Heart left ventricle (tissue), 16 donors: ENCODE data around the gene TMEM132A. TPM values are rescaled to one million over a fixed set of nuclear protein-coding genes. Genes with fewer than 3 reads are reported as not detected.

Experiments used
- ATAC-seq, 4 donors: fragments of 200-7000 bp; cut with Tn5 transposase; one replicate each; pipeline ENCODE4 v1.9.1; 2020 to 2022; ENCODE audit warnings: moderate library complexity in 4 of 4, mild to moderate bottlenecking in 3 of 4, moderate number of reproducible peaks in 1 of 4
- DNase-seq, 5 donors: peaks; one replicate each; pipeline ENCODE4 v3.0.0-alpha.2; 2020
- H3K27ac ChIP-seq, 12 donors: fragments of 200-600 bp; sonication (generic) in 4 of 12; one replicate each; pipeline versions ENCODE4 v1.5.0 to v1.8.0; 2016 to 2022; ENCODE audit warnings: mild to moderate bottlenecking in 2 of 12
- H3K27me3 ChIP-seq, 9 donors: fragments of 200-600 bp; sonication (generic) in 2 of 9; one replicate each; pipeline versions ENCODE4 v1.5.1 to v1.8.0; 2016 to 2022; ENCODE audit warnings: mild to moderate bottlenecking in 3 of 9
- H3K36me3 ChIP-seq, 9 donors: fragments of 200-600 bp; sonication (generic) in 2 of 9; one replicate each; pipeline versions ENCODE4 v1.5.0 to v1.8.0; 2018 to 2022; ENCODE audit warnings: mild to moderate bottlenecking in 2 of 9
- H3K4me1 ChIP-seq, 12 donors: fragments of 200-600 bp; sonication (generic) in 4 of 12; one replicate each; pipeline versions ENCODE4 v1.5.0 to v1.8.0; 2016 to 2022; ENCODE audit warnings: mild to moderate bottlenecking in 3 of 12
- H3K4me3 ChIP-seq, 12 donors: fragments of 200-600 bp; sonication (generic) in 4 of 12; one replicate each; pipeline versions ENCODE4 v1.5.0 to v1.8.0; 2017 to 2022; ENCODE audit warnings: mild to moderate bottlenecking in 9 of 12, moderate library complexity in 4 of 12
- H3K9me3 ChIP-seq, 12 donors: fragments of 200-600 bp; sonication (generic) in 4 of 12; one replicate each; pipeline versions ENCODE4 v1.5.0 to v1.8.0; 2016 to 2022; ENCODE audit warnings: mild to moderate bottlenecking in 1 of 12
- POLR2A ChIP-seq, 2 donors: fragments of 450-650 bp; IDR thresholded peaks; one replicate each; pipeline ENCODE4 v1.6.1; 2017; ENCODE audit warnings: antibody characterized with exemption in 2 of 2, mild to moderate bottlenecking in 2 of 2, moderate library complexity in 2 of 2
- WGBS, 4 donors: extraction: QIAGEN DNeasy Blood & Tissue Kit in 2 of 4; methylation state at CpG; one replicate each; pipeline versions ENCODE4 v1.1.5 to v1.1.7; 2013 to 2018; 5-methylcytosine and 5-hydroxymethylcytosine counted together
- intact Hi-C, 10 donors: fragments of 100-400 bp; cut with DNase I; formaldehyde crosslinking; loops; one replicate each; pipeline versions ENCODE4 v1.11.1 to v1.14.2; 2022
- polyA plus RNA-seq, 2 donors: library from polyadenylated mRNA; stranded (reverse); fragments of 200-250 nt; gene quantifications; one replicate each; pipeline ENCODE4 v1.2.3, GENCODE V29; 2013
- total RNA-seq, 9 donors: library from RNA; depleted of rRNA in 2 of 9; stranded (reverse); fragments of >200 nt in 2 of 9; fragmentation: NEBNext Ultra II Directional in 3 of 9; extraction: Animal tissue kit (Norgen Biotek cat#: 25700) in 3 of 9; gene quantifications; one replicate each; pipeline versions ENCODE4 v1.1.0 to v1.2.4, GENCODE V29; 2016 to 2023
- TF ChIP-seq, protein P1 (sequence below), 12 donors: fragments of 200-600 bp; sonication (generic) in 4 of 12; IDR thresholded peaks; one replicate each; pipeline versions ENCODE4 v1.5.0 to v1.8.0; 2018 to 2022; ENCODE audit warnings: antibody characterized with exemption in 12 of 12, mild to moderate bottlenecking in 5 of 12
- donor health status: ischemic (EF 13 %, LVEDD 7.1; RV severe dilation, severe dysfunction).
- donor health status: healthy with polysubstance abuse.
- donor health status: DM: no; HTN: yes; CAD: no.
- donor health status: DM: no; HTN: no; CAD: no.
- donor health status: ischemic (EF 25% LVEDD 6.9; RV normal size, moderate dysfunction).
- donor health status: ischemic (EF 25% LVEDD 5.7; RV mildly dilated, moderate dysfunction).
- donor health status: healthy.
- donor health status: DM: yes; HTN: yes; CAD: no.
- donor health status: ischemic (EF 35%, LVEDD 5.7; RV mildly dilated, moderate dysfunction).
- donor health status: nonischemic (EF 11% LVEDD 7.7; RV severe dilation, severe dysfunction).
- donor health status: DM: yes; HTN: yes; CAD: no.
- donor health status: PGD.
- donor health status: ischemic (EF 29% LVEDD 5.4; RV normal size, mild dysfunction).
- donor health status: nonischemic (EF 23%, LVEDD 6.1; RV moderate dilation, normal function).

The TMEM132A gene
- total and polyA plus RNA-seq, 11 donors, result 3.1 to 16.1 (median 8.5) TPM

DNA sequence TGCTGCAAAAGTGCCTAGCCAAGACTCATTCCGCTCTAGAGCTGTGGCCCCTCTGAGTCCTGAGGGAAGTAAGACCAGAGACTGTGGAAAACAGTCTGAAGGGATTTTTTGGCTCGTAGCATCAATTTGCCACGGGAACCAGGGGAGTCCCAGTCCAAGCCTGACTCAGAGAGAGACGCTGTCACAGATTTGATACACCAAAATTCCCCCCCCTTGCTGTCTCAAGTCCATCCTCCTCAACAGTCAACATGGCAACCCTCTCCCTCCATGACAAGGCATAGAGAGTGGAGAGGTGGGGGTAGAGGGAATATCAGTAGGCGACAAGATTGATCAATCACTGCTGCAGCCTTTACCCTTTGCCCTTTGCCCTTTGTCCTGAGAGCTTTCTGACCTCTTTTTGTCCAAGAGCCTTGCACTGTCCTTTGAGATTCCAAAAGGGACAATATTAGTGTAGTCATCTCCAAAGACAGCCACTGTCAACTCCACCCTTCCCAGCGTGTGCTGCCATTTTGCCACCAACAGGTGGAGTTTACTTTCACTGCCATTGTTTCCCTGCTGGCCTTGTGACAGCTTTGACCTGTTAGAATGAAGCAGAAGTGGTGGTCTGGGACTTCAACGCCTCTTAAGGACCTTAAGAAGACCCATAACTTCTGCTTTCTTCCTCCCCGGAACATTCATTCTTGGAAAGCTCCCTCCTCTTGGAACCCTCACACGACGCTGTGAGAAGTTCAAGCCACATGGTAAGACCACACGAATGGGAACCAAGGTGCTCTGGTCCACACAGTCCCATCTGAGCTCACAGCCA, 20.4 kb downstream of the TMEM132A start:
- no peak for ATAC-seq
- no peak overlapping the region for H3K4me3 ChIP-seq
- H3K27me3 ChIP-seq, result no peaks in the 10 kb centered on the region
- no peaks in the 10 kb centered on the region for H3K9me3 ChIP-seq
- no peak overlapping the region for H3K27ac ChIP-seq
- intact Hi-C loops, result no loop called here
- no peak for DNase-seq
- peaks cover 0 to 39% (median 8%) of the 10 kb centered on the region in 12 donors for H3K4me1 ChIP-seq
- TF ChIP-seq POLR2A (IDR thresholded peaks at IDR 0.05), result no peak
- TF ChIP-seq, protein P1, sequence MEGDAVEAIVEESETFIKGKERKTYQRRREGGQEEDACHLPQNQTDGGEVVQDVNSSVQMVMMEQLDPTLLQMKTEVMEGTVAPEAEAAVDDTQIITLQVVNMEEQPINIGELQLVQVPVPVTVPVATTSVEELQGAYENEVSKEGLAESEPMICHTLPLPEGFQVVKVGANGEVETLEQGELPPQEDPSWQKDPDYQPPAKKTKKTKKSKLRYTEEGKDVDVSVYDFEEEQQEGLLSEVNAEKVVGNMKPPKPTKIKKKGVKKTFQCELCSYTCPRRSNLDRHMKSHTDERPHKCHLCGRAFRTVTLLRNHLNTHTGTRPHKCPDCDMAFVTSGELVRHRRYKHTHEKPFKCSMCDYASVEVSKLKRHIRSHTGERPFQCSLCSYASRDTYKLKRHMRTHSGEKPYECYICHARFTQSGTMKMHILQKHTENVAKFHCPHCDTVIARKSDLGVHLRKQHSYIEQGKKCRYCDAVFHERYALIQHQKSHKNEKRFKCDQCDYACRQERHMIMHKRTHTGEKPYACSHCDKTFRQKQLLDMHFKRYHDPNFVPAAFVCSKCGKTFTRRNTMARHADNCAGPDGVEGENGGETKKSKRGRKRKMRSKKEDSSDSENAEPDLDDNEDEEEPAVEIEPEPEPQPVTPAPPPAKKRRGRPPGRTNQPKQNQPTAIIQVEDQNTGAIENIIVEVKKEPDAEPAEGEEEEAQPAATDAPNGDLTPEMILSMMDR (IDR thresholded peaks at IDR 0.05), result peak in 3 of 12 donors; percentile 12 to 24 (median 18)
- H3K36me3 ChIP-seq, result peaks cover 0 to 76% (median 33%) of the 10 kb centered on the region in 9 donors
- WGBS, 4 donors, result 85 to 93% (median 86%) methylated on average over 11 of the region's 11 CpGs

DNA sequence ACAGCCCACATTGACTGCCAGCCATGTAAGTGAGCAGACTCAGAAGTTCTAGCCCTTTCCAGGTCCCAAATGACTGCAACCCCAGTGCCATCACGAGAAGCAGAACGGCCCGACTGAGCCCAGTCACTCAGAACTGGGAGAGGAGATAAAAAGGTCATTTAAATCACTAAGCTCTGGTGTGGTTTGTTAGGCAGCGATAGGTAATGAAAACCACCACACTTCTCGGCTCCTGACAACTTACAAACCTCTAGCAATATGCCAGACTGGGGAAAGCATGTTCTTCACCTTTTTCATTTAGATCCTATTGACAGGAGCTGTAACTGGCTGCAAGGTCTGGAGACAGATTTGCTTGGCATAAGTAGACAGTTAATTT, 21.0 kb downstream of the TMEM132A start:
- TF ChIP-seq, protein P1 (IDR thresholded peaks at IDR 0.05), result no peak
- TF ChIP-seq POLR2A (IDR thresholded peaks at IDR 0.05), result no peak
- peaks cover 0 to 70% (median 27%) of the 10 kb centered on the region in 9 donors for H3K36me3 ChIP-seq
- no peak for DNase-seq
- no peak overlapping the region for H3K27ac ChIP-seq
- H3K27me3 ChIP-seq, result no peaks in the 10 kb centered on the region
- intact Hi-C loops, result no loop called here
- no peak overlapping the region for H3K4me3 ChIP-seq
- ATAC-seq, result no peak
- H3K4me1 ChIP-seq, result peaks cover 0 to 44% (median 14%) of the 10 kb centered on the region in 12 donors
- WGBS, 4 donors, result 68 to 81% (median 76%) methylated on average over 5 of the region's 5 CpGs
- no peaks in the 10 kb centered on the region for H3K9me3 ChIP-seq

DNA sequence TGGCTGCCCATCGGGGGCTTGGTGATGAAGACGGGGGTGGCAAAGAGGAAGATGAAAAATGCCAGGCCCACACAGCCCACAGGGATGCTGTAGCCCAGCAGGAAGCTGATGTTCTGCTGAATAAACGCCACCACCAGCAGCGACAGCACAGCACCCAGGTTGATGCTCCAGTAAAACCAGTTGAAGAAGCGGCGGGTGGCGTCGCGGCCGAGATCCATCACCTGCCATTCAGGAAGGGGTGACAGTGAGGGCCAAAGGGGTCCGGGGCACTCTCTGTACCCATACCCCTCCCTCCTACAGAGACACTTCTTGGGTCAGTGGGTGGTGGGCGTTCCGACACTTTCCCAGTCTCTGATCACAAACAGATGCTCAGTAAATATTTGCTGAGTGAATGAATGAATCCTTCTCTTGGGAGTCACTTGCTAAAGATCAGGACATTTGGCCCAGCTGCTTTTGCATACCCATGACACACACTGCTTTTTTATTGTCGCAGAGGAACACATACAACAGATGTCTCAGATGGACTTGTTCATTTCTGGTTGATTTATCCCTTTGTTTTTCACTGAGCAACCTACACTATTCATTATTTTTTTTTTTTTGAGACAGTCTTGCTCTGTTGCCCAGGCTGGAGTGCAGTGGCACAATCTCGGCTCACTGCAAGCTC, 22.5 kb downstream of the TMEM132A start:
- H3K4me3 ChIP-seq, result no peak overlapping the region
- DNase-seq (no peak), ATAC-seq (no peak)
- peaks cover 0 to 5% (median 0%) of the 10 kb centered on the region in 9 donors for H3K27me3 ChIP-seq
- no peak overlapping the region for H3K27ac ChIP-seq
- peaks cover 0 to 52% (median 16%) of the 10 kb centered on the region in 12 donors for H3K4me1 ChIP-seq
- intact Hi-C loops, result no loop called here
- no peaks in the 10 kb centered on the region for H3K9me3 ChIP-seq
- WGBS, 4 donors, result 88 to 89% (median 89%) methylated on average over 15 of the region's 15 CpGs
- peaks cover 0 to 55% (median 13%) of the 10 kb centered on the region in 9 donors for H3K36me3 ChIP-seq
- TF ChIP-seq, protein P1 (IDR thresholded peaks at IDR 0.05), result no peak
- no peak for TF ChIP-seq POLR2A (IDR thresholded peaks at IDR 0.05)

DNA sequence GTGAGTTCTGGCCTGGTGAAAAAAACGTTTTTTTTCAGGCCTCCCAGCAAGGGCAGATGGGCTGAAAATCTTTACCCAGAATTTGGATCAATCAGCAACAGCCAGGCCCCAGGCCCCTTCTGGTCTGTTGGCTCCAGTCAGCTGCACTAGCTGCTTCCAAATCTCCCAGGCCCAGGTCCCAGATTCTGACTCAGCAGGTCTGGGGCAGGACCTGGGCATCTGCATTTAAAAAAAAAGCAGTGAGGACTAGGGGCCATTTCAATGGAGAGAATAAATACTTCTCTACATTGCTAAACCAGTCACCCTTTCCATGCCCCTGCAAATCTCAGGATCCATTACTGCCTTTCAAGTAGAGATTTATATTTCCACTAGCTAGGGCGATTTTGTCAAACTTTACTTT, 23.4 kb downstream of the TMEM132A start:
- intact Hi-C loops, result no loop called here
- H3K27ac ChIP-seq, result peak overlapping the region in 1 of 12 donors; percentile 11
- TF ChIP-seq, protein P1 (IDR thresholded peaks at IDR 0.05), result no peak
- TF ChIP-seq POLR2A (IDR thresholded peaks at IDR 0.05), result no peak
- ATAC-seq, result no peak
- peaks cover 0 to 46% (median 6%) of the 10 kb centered on the region in 9 donors for H3K36me3 ChIP-seq
- peaks cover 0 to 57% (median 15%) of the 10 kb centered on the region in 12 donors for H3K4me1 ChIP-seq
- DNase-seq, result no peak
- H3K9me3 ChIP-seq, result no peaks in the 10 kb centered on the region
- peaks cover 0 to 5% (median 0%) of the 10 kb centered on the region in 9 donors for H3K27me3 ChIP-seq
- 49 to 63% (median 55%) methylated on average over 2 of the region's 2 CpGs for WGBS, 4 donors
- H3K4me3 ChIP-seq, result no peak overlapping the region
